Right lobe of liver (tissue), 6 donors: ENCODE measurements around the gene APBA2. TPM values are rescaled to one million over a fixed set of nuclear protein-coding genes. Genes with fewer than 3 reads are reported as not detected.
A peak's percentile ranks its signal among the peaks of the same experiment; 100 is the strongest.

Experiments
- ATAC-seq, 4 donors: fragments of 200-7000 bp; cut with Tn5 transposase; one replicate each; pipeline ENCODE4 v1.9.1; 2020; ENCODE audit warnings: mild to moderate bottlenecking in 4 of 4, moderate library complexity in 4 of 4
- DNase-seq, 3 donors: peaks; one replicate each; pipeline ENCODE4 v3.0.0-alpha.2; 2020
- H3K27ac ChIP-seq, 3 donors: fragments of 200-600 bp; one replicate each; pipeline ENCODE4 v1.8.0; 2022
- H3K27me3 ChIP-seq, 2 donors: fragments of 200-600 bp; one replicate each; pipeline ENCODE4 v1.8.0; 2022
- H3K36me3 ChIP-seq, 4 donors: fragments of 200-600 bp; sonication (generic) in 1 of 4; one replicate each; pipeline versions ENCODE4 v1.5.1 to v1.8.0; 2017 to 2022; ENCODE audit warnings: control low read depth in 1 of 4
- H3K4me1 ChIP-seq, 4 donors: fragments of 200-600 bp; sonication (generic) in 1 of 4; one replicate each; pipeline versions ENCODE4 v1.5.1 to v1.8.0; 2017 to 2022; ENCODE audit warnings: control low read depth in 1 of 4
- H3K4me3 ChIP-seq, 3 donors: fragments of 200-600 bp; one replicate each; pipeline ENCODE4 v1.8.0; 2022
- H3K9me3 ChIP-seq, 4 donors: fragments of 200-600 bp; sonication (generic) in 1 of 4; one replicate each; pipeline versions ENCODE4 v1.5.1 to v1.8.0; 2017 to 2022; ENCODE audit warnings: control low read depth in 1 of 4
- POLR2A ChIP-seq: fragments of 450-650 bp; IDR thresholded peaks from one replicate; pipeline ENCODE4 v1.6.1; 2017; ENCODE audit warnings: antibody characterized with exemption, mild to moderate bottlenecking
- WGBS: methylation state at CpG from one replicate; pipeline ENCODE4 v1.1.6; 2018; ENCODE audit warnings: low coverage, low lambda C conversion rate; ENCODE audit not compliant: insufficient coverage; ENCODE audit errors: missing lambda C conversion rate; 5-methylcytosine and 5-hydroxymethylcytosine counted together
- intact Hi-C, 2 donors: fragments of 100-400 bp; cut with DNase I; formaldehyde crosslinking; loops; one replicate each; pipeline versions ENCODE4 v1.11.2 to v1.14.1; 2022
- total RNA-seq, 6 experiments: library from RNA; depleted of rRNA in 2 of 6; stranded (reverse); fragments of >200 nt in 2 of 6; fragmentation: NEBNext Ultra II Directional in 3 of 6; extraction: Animal tissue kit (Norgen Biotek cat#: 25700) in 3 of 6; gene quantifications; one replicate each; pipeline versions ENCODE4 v1.1.0 to v1.2.4, GENCODE V29; 2016 to 2023
- TF ChIP-seq, protein P1 (sequence below), 4 donors: fragments of 200-600 bp in 3 of 4; fragments of 450-650 bp in 1 of 4; IDR thresholded peaks; one replicate each; pipeline versions ENCODE4 v1.5.1 to v1.8.0; 2016 to 2022; ENCODE audit warnings: antibody characterized with exemption in 4 of 4, mild to moderate bottlenecking in 2 of 4
- donor health status: DM: no; HTN: yes; CAD: no.
- donor health status: DM: no; HTN: no; CAD: no.
- donor health status: DM: no; HTN: no; CAD: no.
- donor health status: DM: no; HTN: yes; CAD: no.
- donor health status: DM: no; HTN: yes; CAD: no.

Gene APBA2
- total RNA-seq, 6 experiments from 2014 or later = 0.51 to 0.75 (median 0.69) TPM

- no peak overlapping the region for H3K27ac ChIP-seq
- intact Hi-C loops = no loop called here
- no peaks in the 10 kb centered on the region for H3K4me1 ChIP-seq
- H3K36me3 ChIP-seq = no peaks in the 10 kb centered on the region
- no peak for DNase-seq
- H3K9me3 ChIP-seq = no peaks in the 10 kb centered on the region
- no peak for ATAC-seq
- no peak for TF ChIP-seq POLR2A
- TF ChIP-seq, protein P1, sequence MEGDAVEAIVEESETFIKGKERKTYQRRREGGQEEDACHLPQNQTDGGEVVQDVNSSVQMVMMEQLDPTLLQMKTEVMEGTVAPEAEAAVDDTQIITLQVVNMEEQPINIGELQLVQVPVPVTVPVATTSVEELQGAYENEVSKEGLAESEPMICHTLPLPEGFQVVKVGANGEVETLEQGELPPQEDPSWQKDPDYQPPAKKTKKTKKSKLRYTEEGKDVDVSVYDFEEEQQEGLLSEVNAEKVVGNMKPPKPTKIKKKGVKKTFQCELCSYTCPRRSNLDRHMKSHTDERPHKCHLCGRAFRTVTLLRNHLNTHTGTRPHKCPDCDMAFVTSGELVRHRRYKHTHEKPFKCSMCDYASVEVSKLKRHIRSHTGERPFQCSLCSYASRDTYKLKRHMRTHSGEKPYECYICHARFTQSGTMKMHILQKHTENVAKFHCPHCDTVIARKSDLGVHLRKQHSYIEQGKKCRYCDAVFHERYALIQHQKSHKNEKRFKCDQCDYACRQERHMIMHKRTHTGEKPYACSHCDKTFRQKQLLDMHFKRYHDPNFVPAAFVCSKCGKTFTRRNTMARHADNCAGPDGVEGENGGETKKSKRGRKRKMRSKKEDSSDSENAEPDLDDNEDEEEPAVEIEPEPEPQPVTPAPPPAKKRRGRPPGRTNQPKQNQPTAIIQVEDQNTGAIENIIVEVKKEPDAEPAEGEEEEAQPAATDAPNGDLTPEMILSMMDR (IDR thresholded peaks at IDR 0.05) = no peak
- 70% methylated on average over 7 of the region's 13 CpGs for WGBS
- no peak overlapping the region for H3K4me3 ChIP-seq
- H3K27me3 ChIP-seq = no peaks in the 10 kb centered on the region
Measured at GRCh38 chr15:28919679-28920655, 34.2 kb downstream of the APBA2 start.

DNA sequence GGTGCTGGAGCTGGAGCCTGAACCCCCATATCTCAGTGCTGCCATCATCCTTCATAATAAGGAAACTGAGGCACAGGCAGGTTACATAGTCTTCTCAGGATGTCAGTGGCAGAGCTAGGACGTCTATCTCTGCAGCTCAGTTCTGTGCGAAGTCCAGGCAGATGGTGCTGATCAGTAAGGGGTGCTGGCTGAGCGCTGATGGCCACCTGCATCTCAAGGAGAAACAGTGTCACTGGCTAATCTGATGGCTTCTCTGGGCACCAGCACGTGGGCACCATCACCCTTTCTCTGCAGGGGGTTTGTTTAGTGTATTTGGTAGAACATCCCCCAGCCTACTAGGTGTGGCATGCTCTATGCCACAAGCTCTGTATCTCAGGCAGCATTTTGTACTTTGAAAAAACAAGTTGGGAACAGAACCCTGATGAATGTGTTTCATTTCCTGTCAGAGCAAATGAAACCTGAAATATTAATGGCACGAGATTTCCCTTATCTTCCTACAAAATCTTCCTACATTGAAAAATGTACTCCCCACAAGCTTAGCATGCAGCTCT is 35.1 kb downstream of the APBA2 start:
- Histone ChIP-seq H3K9me3 (no peaks in the 10 kb centered on the region), H3K27ac (no peak overlapping the region), H3K27me3 (no peaks in the 10 kb centered on the region), H3K36me3 (no peaks in the 10 kb centered on the region), H3K4me1 (no peaks in the 10 kb centered on the region), H3K4me3 (no peak overlapping the region)
- no peak for ATAC-seq
- DNase-seq = no peak
- intact Hi-C loops = no loop called here
- TF ChIP-seq POLR2A = no peak
- TF ChIP-seq, protein P1 (IDR thresholded peaks at IDR 0.05) = no peak
- 7% methylated on average over 2 of the region's 5 CpGs for WGBS

GRCh38 chr15:28921336-28921735 is 35.6 kb downstream of the APBA2 start:
- Histone ChIP-seq H3K9me3 (no peaks in the 10 kb centered on the region), H3K27ac (no peak overlapping the region), H3K4me1 (no peaks in the 10 kb centered on the region), H3K36me3 (no peaks in the 10 kb centered on the region), H3K4me3 (no peak overlapping the region), H3K27me3 (no peaks in the 10 kb centered on the region)
- no peak for DNase-seq
- no peak for TF ChIP-seq POLR2A
- TF ChIP-seq, protein P1 (IDR thresholded peaks at IDR 0.05) = no peak
- WGBS = 48% methylated on average over 10 of the region's 10 CpGs
- intact Hi-C loops = no loop called here
- ATAC-seq = no peak

DNA sequence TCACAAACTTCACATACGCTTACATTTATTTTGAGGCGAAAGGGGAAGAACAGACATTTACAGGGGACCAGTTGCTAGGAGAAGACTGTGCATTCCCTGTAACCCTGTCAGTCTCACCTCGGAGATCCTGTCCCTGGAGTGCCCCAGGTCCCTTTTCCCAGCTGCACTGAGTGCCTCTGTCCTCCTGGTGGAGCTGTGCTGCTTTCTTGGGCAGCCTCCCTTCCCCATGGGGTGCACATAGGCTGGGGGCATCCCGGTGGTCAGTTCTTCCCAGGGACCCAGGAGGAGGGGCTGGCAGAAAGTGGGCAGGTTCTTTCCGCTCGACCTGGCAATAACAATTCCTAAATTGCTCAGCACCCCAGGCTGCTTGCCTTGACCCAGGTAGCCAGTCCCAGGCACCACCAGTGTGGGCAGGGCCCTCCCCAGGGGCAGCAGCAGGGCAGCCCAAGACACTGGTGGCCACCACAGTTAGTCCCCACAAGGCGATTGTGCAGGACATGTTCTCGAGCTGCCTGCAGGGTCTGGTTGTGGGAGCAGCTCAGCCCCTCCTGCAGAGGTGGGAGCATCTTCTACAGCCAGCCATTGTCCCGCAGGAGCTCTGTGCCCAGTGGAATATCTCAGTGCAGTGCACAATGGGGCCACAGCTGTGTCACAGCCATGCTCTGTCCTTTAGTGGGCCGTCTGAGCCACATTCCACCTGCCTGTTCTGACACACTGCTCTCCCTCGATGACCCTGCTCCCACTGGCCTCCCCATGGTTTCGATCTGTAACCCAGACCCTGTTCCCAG is 36.3 kb downstream of the APBA2 start:
- Histone ChIP-seq H3K4me1 (no peaks in the 10 kb centered on the region), H3K27ac (no peak overlapping the region), H3K4me3 (no peak overlapping the region), H3K36me3 (no peaks in the 10 kb centered on the region), H3K27me3 (no peaks in the 10 kb centered on the region), H3K9me3 (no peaks in the 10 kb centered on the region)
- DNase-seq = peak in 1 of 3 donors; percentile 39
- intact Hi-C loops = no loop called here
- peak in 1 of 4 donors; percentile 15 for ATAC-seq
- TF ChIP-seq, protein P1 (IDR thresholded peaks at IDR 0.05) = no peak
- no peak for TF ChIP-seq POLR2A
- 63% methylated on average over 5 of the region's 12 CpGs for WGBS
